ENCODE measurements around the gene TTLL3. TPM values are rescaled to one million over a fixed set of nuclear protein-coding genes. Genes with fewer than 3 reads are reported as not detected.

Gene TTLL3
- total and polyA plus RNA-seq, 2 of the 13 experiments (the other 11 are each of a cell fraction or from before 2014, with no cell fraction given) = 9.5 to 51.2 TPM

DNA sequence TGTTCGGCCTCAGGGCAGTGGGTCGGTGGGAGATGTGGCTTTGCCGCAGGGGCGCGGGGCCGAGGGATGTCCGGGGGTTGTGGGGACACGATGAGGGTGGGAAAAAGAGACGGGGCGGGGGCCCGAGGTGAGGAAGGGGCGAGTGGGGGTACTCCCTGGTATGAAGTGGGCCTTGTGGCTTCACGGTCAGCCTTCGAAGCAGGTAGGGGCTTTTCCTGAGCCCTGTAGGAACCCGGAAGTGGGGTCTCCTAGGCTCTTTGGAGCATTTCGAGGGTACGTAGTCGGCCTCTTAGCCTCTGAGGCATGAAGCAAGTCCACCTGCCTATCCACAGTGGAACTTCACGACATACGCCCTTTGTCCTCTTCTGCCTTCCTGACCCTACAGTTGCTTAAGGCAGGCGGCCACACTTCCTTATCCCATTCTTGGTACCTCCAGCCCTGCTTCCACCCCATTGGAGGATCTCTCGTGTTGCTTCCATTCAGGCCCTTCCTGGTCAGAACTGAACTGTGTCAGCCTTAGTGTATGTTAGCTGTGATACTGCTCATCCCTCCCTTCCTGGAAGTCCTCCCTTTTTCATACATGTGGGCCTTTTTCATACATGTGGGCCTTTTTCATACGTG is 16.8 kb upstream of the TTLL3 start (continued):
- TF ChIP-seq, protein P1, sequence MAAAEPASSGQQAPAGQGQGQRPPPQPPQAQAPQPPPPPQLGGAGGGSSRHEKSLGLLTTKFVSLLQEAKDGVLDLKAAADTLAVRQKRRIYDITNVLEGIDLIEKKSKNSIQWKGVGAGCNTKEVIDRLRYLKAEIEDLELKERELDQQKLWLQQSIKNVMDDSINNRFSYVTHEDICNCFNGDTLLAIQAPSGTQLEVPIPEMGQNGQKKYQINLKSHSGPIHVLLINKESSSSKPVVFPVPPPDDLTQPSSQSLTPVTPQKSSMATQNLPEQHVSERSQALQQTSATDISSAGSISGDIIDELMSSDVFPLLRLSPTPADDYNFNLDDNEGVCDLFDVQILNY (CRISPR knock-in tag; conservative IDR thresholded peaks at IDR 0.05) = no peak
- TF ChIP-seq ATM (IDR thresholded peaks at IDR 0.05; ENCODE audit: borderline replicate concordance) = no peak
- TF ChIP-seq, protein P2, sequence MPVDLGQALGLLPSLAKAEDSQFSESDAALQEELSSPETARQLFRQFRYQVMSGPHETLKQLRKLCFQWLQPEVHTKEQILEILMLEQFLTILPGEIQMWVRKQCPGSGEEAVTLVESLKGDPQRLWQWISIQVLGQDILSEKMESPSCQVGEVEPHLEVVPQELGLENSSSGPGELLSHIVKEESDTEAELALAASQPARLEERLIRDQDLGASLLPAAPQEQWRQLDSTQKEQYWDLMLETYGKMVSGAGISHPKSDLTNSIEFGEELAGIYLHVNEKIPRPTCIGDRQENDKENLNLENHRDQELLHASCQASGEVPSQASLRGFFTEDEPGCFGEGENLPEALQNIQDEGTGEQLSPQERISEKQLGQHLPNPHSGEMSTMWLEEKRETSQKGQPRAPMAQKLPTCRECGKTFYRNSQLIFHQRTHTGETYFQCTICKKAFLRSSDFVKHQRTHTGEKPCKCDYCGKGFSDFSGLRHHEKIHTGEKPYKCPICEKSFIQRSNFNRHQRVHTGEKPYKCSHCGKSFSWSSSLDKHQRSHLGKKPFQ (CRISPR knock-in tag; IDR thresholded peaks at IDR 0.05; ENCODE audit: insufficient replicate concordance) = peak; percentile 61
- no peak for TF ChIP-seq ZNF33A (CRISPR knock-in tag; IDR thresholded peaks at IDR 0.05; ENCODE audit: borderline replicate concordance)
- no peak for TF ChIP-seq ZSCAN20 (CRISPR knock-in tag; IDR thresholded peaks at IDR 0.05; ENCODE audit: borderline replicate concordance)
- TF ChIP-seq MBNL3 (CRISPR knock-in tag; conservative IDR thresholded peaks at IDR 0.05) = no peak
- TF ChIP-seq ZNF556 (CRISPR knock-in tag; IDR thresholded peaks at IDR 0.05; ENCODE audit: borderline replicate concordance) = no peak
- no peak for TF ChIP-seq NFKB2 (CRISPR knock-in tag; IDR thresholded peaks at IDR 0.05; ENCODE audit: borderline replicate concordance)
- TF ChIP-seq ZNF660 (CRISPR knock-in tag; IDR thresholded peaks at IDR 0.05; ENCODE audit: borderline replicate concordance, low read depth) = no peak
- no peak for TF ChIP-seq REL (CRISPR knock-in tag; conservative IDR thresholded peaks at IDR 0.05)
- TF ChIP-seq, protein P3, sequence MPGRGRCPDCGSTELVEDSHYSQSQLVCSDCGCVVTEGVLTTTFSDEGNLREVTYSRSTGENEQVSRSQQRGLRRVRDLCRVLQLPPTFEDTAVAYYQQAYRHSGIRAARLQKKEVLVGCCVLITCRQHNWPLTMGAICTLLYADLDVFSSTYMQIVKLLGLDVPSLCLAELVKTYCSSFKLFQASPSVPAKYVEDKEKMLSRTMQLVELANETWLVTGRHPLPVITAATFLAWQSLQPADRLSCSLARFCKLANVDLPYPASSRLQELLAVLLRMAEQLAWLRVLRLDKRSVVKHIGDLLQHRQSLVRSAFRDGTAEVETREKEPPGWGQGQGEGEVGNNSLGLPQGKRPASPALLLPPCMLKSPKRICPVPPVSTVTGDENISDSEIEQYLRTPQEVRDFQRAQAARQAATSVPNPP (CRISPR knock-in tag; IDR thresholded peaks at IDR 0.05) = 0 out of 2 replicates have a peak, but pooled peaks have one; percentile 42
- TF ChIP-seq, protein P4, sequence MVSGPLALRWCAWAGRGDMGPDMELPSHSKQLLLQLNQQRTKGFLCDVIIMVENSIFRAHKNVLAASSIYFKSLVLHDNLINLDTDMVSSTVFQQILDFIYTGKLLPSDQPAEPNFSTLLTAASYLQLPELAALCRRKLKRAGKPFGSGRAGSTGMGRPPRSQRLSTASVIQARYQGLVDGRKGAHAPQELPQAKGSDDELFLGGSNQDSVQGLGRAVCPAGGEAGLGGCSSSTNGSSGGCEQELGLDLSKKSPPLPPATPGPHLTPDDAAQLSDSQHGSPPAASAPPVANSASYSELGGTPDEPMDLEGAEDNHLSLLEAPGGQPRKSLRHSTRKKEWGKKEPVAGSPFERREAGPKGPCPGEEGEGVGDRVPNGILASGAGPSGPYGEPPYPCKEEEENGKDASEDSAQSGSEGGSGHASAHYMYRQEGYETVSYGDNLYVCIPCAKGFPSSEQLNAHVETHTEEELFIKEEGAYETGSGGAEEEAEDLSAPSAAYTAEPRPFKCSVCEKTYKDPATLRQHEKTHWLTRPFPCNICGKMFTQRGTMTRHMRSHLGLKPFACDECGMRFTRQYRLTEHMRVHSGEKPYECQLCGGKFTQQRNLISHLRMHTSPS (CRISPR knock-in tag; IDR thresholded peaks at IDR 0.05; ENCODE audit: low read depth) = no peak
- TF ChIP-seq ZNF713 (CRISPR knock-in tag; IDR thresholded peaks at IDR 0.05) = no peak
- TF ChIP-seq ZNF331 (CRISPR knock-in tag; IDR thresholded peaks at IDR 0.05) = no peak
- TF ChIP-seq, protein P5, sequence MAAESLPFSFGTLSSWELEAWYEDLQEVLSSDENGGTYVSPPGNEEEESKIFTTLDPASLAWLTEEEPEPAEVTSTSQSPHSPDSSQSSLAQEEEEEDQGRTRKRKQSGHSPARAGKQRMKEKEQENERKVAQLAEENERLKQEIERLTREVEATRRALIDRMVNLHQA (CRISPR knock-in tag; IDR thresholded peaks at IDR 0.05) = no peak
- no peak for TF ChIP-seq TMF1 (CRISPR knock-in tag; IDR thresholded peaks at IDR 0.05; ENCODE audit: low read depth)
- TF ChIP-seq, protein P6, sequence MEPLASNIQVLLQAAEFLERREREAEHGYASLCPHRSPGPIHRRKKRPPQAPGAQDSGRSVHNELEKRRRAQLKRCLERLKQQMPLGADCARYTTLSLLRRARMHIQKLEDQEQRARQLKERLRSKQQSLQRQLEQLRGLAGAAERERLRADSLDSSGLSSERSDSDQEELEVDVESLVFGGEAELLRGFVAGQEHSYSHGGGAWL (CRISPR knock-in tag; IDR thresholded peaks at IDR 0.05) = no peak
- no peak for TF ChIP-seq PITX1 (CRISPR knock-in tag; IDR thresholded peaks at IDR 0.05)
- TF ChIP-seq, protein P7, sequence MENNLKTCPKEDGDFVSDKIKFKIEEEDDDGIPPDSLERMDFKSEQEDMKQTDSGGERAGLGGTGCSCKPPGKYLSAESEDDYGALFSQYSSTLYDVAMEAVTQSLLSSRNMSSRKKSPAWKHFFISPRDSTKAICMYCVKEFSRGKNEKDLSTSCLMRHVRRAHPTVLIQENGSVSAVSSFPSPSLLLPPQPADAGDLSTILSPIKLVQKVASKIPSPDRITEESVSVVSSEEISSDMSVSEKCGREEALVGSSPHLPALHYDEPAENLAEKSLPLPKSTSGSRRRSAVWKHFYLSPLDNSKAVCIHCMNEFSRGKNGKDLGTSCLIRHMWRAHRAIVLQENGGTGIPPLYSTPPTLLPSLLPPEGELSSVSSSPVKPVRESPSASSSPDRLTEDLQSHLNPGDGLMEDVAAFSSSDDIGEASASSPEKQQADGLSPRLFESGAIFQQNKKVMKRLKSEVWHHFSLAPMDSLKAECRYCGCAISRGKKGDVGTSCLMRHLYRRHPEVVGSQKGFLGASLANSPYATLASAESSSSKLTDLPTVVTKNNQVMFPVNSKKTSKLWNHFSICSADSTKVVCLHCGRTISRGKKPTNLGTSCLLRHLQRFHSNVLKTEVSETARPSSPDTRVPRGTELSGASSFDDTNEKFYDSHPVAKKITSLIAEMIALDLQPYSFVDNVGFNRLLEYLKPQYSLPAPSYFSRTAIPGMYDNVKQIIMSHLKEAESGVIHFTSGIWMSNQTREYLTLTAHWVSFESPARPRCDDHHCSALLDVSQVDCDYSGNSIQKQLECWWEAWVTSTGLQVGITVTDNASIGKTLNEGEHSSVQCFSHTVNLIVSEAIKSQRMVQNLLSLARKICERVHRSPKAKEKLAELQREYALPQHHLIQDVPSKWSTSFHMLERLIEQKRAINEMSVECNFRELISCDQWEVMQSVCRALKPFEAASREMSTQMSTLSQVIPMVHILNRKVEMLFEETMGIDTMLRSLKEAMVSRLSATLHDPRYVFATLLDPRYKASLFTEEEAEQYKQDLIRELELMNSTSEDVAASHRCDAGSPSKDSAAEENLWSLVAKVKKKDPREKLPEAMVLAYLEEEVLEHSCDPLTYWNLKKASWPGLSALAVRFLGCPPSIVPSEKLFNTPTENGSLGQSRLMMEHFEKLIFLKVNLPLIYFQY (CRISPR knock-in tag; IDR thresholded peaks at IDR 0.05; ENCODE audit: borderline replicate concordance) = no peak

Data from HepG2 (cell line).